HCT116 (cell line): Measurements from ENCODE around the gene GDPD5. TPM values are rescaled to one million over a fixed set of nuclear protein-coding genes. Genes with fewer than 3 reads are reported as not detected.

ENCODE experiments used
- ATAC-seq: fragments of 200-7000 bp; cut with Tn5 transposase; 2 replicates; pipeline ENCODE4 v1.9.1; 2020; ENCODE audit warnings: mild to moderate bottlenecking, moderate library complexity
- BruUV-seq: library from RNA; stranded (reverse); fragments of 400-500 nt; replicated peaks from 2 replicates; lab custom pipeline; 2021; lab: Mats Ljungman, UMichigan
- CTCF ChIA-PET: fragments of 300-600 bp; sonication (Branson Sonifier 250); formaldehyde crosslinking; loops from one replicate; lab custom pipeline; 2021; ENCODE audit warnings: antibody characterized with exemption; lab: Charles Lee
- POLR2A ChIA-PET: fragments of 300-600, 350-600 bp; sonication (Branson Sonifier 250); formaldehyde crosslinking; loops from one replicate; lab custom pipeline; 2021; ENCODE audit warnings: antibody characterized with exemption; lab: Charles Lee
- RAD21 ChIA-PET, 2 experiments: fragments of 300-600 bp; sonication (Branson Sonifier 250); formaldehyde crosslinking; loops; one replicate each; lab custom pipeline; 2023; ENCODE audit warnings: low total read pairs in 2 of 2; ENCODE audit not compliant: uncharacterized antibody in 2 of 2, unreplicated experiment in 2 of 2, low non-redundant PET in 1 of 2; lab: Charles Lee
- DNase-seq: peaks from one replicate; pipeline ENCODE4 v3.0.0-alpha.2; 2010; ENCODE audit warnings: low read depth, low spot score
- H2AFZ ChIP-seq: fragments of 200-600 bp; shearing (Covaris generic), sonication (generic); 2 replicates; pipeline ENCODE4 v1.6.1; 2017; ENCODE audit warnings: low read depth, mixed run types, mixed read lengths, antibody characterized with exemption, low read length; ENCODE audit not compliant: poor library complexity, severe bottlenecking
- H3K27ac ChIP-seq: 2 replicates; pipeline ENCODE4 v1.5.1; 2012; ENCODE audit warnings: low read depth, low read length
- H3K27me3 ChIP-seq: fragments of 200-600 bp; sonication (generic); 2 replicates; pipeline ENCODE4 v1.6.1; 2016; ENCODE audit warnings: mixed run types, low read length, mixed read lengths; ENCODE audit not compliant: insufficient read depth
- H3K36me3 ChIP-seq, 2 experiments: fragments of 200-500 bp in 1 of 2; fragments of 200-600 bp in 1 of 2; sonication (Bioruptor generic) in 1 of 2; sonication (generic) in 1 of 2; 2 replicates each; pipeline versions ENCODE4 v1.5.1 to v1.6.1; 2014 to 2016; ENCODE audit warnings: low read length in 2 of 2, inconsistent platforms in 1 of 2, mixed read lengths in 1 of 2, mixed run types in 1 of 2; ENCODE audit not compliant: insufficient read depth in 2 of 2, control insufficient read depth in 1 of 2
- H3K4me1 ChIP-seq, 2 experiments: fragments of 200-600 bp in 1 of 2; sonication (generic) in 1 of 2; 2 replicates each; pipeline versions ENCODE4 v1.5.1 to v1.6.1; 2012 to 2017; ENCODE audit warnings: low read length in 2 of 2, inconsistent platforms in 1 of 2, mild to moderate bottlenecking in 1 of 2, mixed read lengths in 1 of 2, mixed run types in 1 of 2, moderate library complexity in 1 of 2; ENCODE audit not compliant: insufficient read depth in 2 of 2, control insufficient read depth in 1 of 2
- H3K4me2 ChIP-seq: fragments of 200-600 bp; sonication (generic); 2 replicates; pipeline ENCODE4 v1.6.1; 2017; ENCODE audit warnings: mixed run types, low read length, mixed read lengths
- H3K4me3 ChIP-seq, 2 experiments: fragments of 200-600 bp in 1 of 2; sonication (generic) in 1 of 2; replicated peaks in 1 of 2; 2 replicates each; pipeline ENCODE4 v1.5.1; 2011 to 2016; ENCODE audit warnings: low read length in 2 of 2, control low read depth in 1 of 2, low read depth in 1 of 2, mild to moderate bottlenecking in 1 of 2, mixed read lengths in 1 of 2, mixed run types in 1 of 2
- H3K79me2 ChIP-seq: fragments of 200-600 bp; sonication (generic); 2 replicates; pipeline ENCODE4 v1.6.1; 2017; ENCODE audit warnings: mild to moderate bottlenecking, mixed run types, low read length, moderate library complexity, mixed read lengths; ENCODE audit not compliant: insufficient read depth
- H3K9ac ChIP-seq: fragments of 200-600 bp; sonication (generic); 2 replicates; pipeline ENCODE4 v1.6.1; 2016; ENCODE audit warnings: low read length, mixed read lengths
- H3K9me2 ChIP-seq: fragments of 200-600 bp; sonication (generic), shearing (Covaris generic); 2 replicates; pipeline ENCODE4 v1.6.1; 2017; ENCODE audit warnings: mixed run types, mild to moderate bottlenecking, moderate library complexity; ENCODE audit not compliant: insufficient read depth
- H3K9me3 ChIP-seq, 2 experiments: fragments of 200-500 bp in 1 of 2; fragments of 200-600 bp in 1 of 2; sonication (Bioruptor generic) in 1 of 2; sonication (generic) in 1 of 2; 2 replicates each; pipeline ENCODE4 v1.6.1; 2014 to 2017; ENCODE audit warnings: low read length in 2 of 2, mixed read lengths in 2 of 2, inconsistent platforms in 1 of 2, low read depth in 1 of 2, mild to moderate bottlenecking in 1 of 2, mixed run types in 1 of 2, moderate library complexity in 1 of 2; ENCODE audit not compliant: control insufficient read depth in 1 of 2, insufficient read depth in 1 of 2
- H4K20me1 ChIP-seq: fragments of 200-600 bp; sonication (generic), shearing (Covaris generic); 2 replicates; pipeline ENCODE4 v1.6.1; 2017; ENCODE audit warnings: mixed run types, mild to moderate bottlenecking, moderate library complexity; ENCODE audit not compliant: insufficient read depth
- ATF3 ChIP-seq: IDR thresholded peaks from 2 replicates; pipeline ENCODE4 v1.6.1; 2012
- CBX3 ChIP-seq: IDR thresholded peaks from 2 replicates; pipeline ENCODE4 v1.6.1; 2012; ENCODE audit warnings: low read depth
- CEBPB ChIP-seq: IDR thresholded peaks from 2 replicates; pipeline ENCODE4 v1.6.1; 2012; ENCODE audit warnings: low read depth
- ELF1 ChIP-seq: IDR thresholded peaks from 2 replicates; pipeline ENCODE4 v1.6.1; 2012; ENCODE audit warnings: low read depth, borderline replicate concordance
- EZH2 ChIP-seq: fragments of 200-600 bp; sonication (generic); IDR thresholded peaks from 2 replicates; pipeline ENCODE4 v1.6.1; 2017; ENCODE audit warnings: antibody characterized with exemption, mixed run types
- EZH2phosphoT487 ChIP-seq: fragments of 200-600 bp; IDR thresholded peaks from 2 replicates; pipeline ENCODE4 v1.6.1; 2018; ENCODE audit warnings: antibody characterized with exemption, borderline replicate concordance
- POLR2A ChIP-seq: IDR thresholded peaks from 2 replicates; pipeline ENCODE4 v1.7.0; 2011; ENCODE audit warnings: borderline replicate concordance; ENCODE audit not compliant: insufficient read depth, insufficient read length; ENCODE audit errors: extremely low read depth
- POLR2AphosphoS5 ChIP-seq: IDR thresholded peaks from 2 replicates; pipeline ENCODE4 v1.6.1; 2011; ENCODE audit warnings: mild to moderate bottlenecking, low read depth, low read length, moderate library complexity
- REST ChIP-seq: IDR thresholded peaks from 2 replicates; pipeline ENCODE4 v1.6.1; 2012; ENCODE audit warnings: low read depth
- SP1 ChIP-seq: IDR thresholded peaks from 2 replicates; pipeline ENCODE4 v1.6.1; 2012; ENCODE audit warnings: low read depth
- SRF ChIP-seq: IDR thresholded peaks from 2 replicates; pipeline ENCODE4 v1.6.1; 2012; ENCODE audit warnings: low read depth
- TCF7L2 ChIP-seq: IDR thresholded peaks from 2 replicates; pipeline ENCODE4 v1.7.0; 2011; ENCODE audit warnings: borderline replicate concordance, inconsistent platforms; ENCODE audit not compliant: insufficient read depth, insufficient read length; ENCODE audit errors: extremely low read depth
- YY1 ChIP-seq: IDR thresholded peaks from 2 replicates; pipeline ENCODE4 v1.6.1; 2011; ENCODE audit warnings: low read length, low read depth, moderate library complexity, mild to moderate bottlenecking; ENCODE audit not compliant: insufficient replicate concordance; ENCODE audit errors: extremely low read depth
- ZBTB33 ChIP-seq: IDR thresholded peaks from 2 replicates; pipeline ENCODE4 v1.6.1; 2011; ENCODE audit warnings: mild to moderate bottlenecking, low read length, moderate library complexity; ENCODE audit not compliant: insufficient replicate concordance; ENCODE audit errors: extremely low read depth
- ZFX ChIP-seq: fragments of 450-650 bp; IDR thresholded peaks from 2 replicates; pipeline ENCODE4 v1.6.1; 2017
- ZNF274 ChIP-seq: fragments of 200-500 bp; sonication (Bioruptor generic); IDR thresholded peaks from 2 replicates; pipeline ENCODE4 v1.6.1; 2014; ENCODE audit warnings: mild to moderate bottlenecking, low read depth, low read length, inconsistent platforms
- intact Hi-C: fragments of 100-400 bp; cut with micrococcal nuclease; formaldehyde crosslinking; loops from 2 replicates; pipeline ENCODE4 v1.10.0; 2022
- total RNA-seq: library from RNA; stranded (reverse); gene quantifications from one replicate; pipeline ENCODE4 v1.2.1, GENCODE V29; 2021; ENCODE audit not compliant: unreplicated experiment
- TF ChIP-seq, protein P1 (sequence below): IDR thresholded peaks from 2 replicates; pipeline ENCODE4 v1.6.1; 2012

Gene GDPD5
- total RNA-seq, 1 experiment from 2014 or later = 27.5 TPM

GRCh38 chr11:75557666-75558494, 32.1 kb upstream of the GDPD5 start:
- TF ChIP-seq CEBPB = no peak
- no peak for TF ChIP-seq ZBTB33
- no peak for TF ChIP-seq REST
- no peak for TF ChIP-seq ZNF274
- no peak for TF ChIP-seq YY1
- TF ChIP-seq POLR2AphosphoS5 = no peak
- TF ChIP-seq EZH2phosphoT487 = no peak
- TF ChIP-seq TCF7L2 = no peak
- TF ChIP-seq POLR2A = no peak
- no peak for TF ChIP-seq ELF1
- TF ChIP-seq CBX3 = no peak
- TF ChIP-seq ATF3 = no peak
- TF ChIP-seq SRF = no peak
- TF ChIP-seq ZFX = no peak
- no peak for TF ChIP-seq EZH2
- TF ChIP-seq, protein P1, sequence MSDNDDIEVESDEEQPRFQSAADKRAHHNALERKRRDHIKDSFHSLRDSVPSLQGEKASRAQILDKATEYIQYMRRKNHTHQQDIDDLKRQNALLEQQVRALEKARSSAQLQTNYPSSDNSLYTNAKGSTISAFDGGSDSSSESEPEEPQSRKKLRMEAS = no peak
- TF ChIP-seq SP1 = no peak
- TF ChIP-seq, all 23 proteins: peak for 0
- POLR2A ChIA-PET = no interaction called here
- no peaks in the 10 kb centered on the region for H3K9me3 ChIP-seq
- no TSS peak for BruUV-seq
- H2AFZ ChIP-seq = no peak overlapping the region
- peaks cover 10% of the 10 kb centered on the region for H3K79me2 ChIP-seq
- H3K4me3 ChIP-seq = no peak overlapping the region
- H4K20me1 ChIP-seq = no peaks in the 10 kb centered on the region
- H3K27ac ChIP-seq = no peak overlapping the region
- DNase-seq (no peak), ATAC-seq (no peak)
- no peaks in the 10 kb centered on the region for H3K9me2 ChIP-seq
- CTCF ChIA-PET = no interaction called here
- RAD21 ChIA-PET = no interaction called here
- H3K4me2 ChIP-seq = peak overlapping the region; percentile 26; the same call in 1 of the 2 replicates
- peaks cover 3 to 39% of the 10 kb centered on the region in 2 experiments for H3K4me1 ChIP-seq
- intact Hi-C loops = no loop called here
- H3K36me3 ChIP-seq = no peaks in the 10 kb centered on the region
- no peaks in the 10 kb centered on the region for H3K27me3 ChIP-seq
- no peak overlapping the region for H3K9ac ChIP-seq
